HG03103 (cell line): ENCODE data around the gene YTHDF1.
"Not testable (repeated sequence)": the region's sequence is repeated elsewhere in the genome, so short reads cannot be mapped to it uniquely, and the experiment has no call there.

Source experiments
- ATAC-seq: cut with Tn5 transposase; IDR thresholded peaks from one replicate; pipeline ENCODE4 v1.9.1; 2021; ENCODE audit warnings: low read depth; ENCODE audit not compliant: unreplicated experiment

Gene YTHDF1

DNA sequence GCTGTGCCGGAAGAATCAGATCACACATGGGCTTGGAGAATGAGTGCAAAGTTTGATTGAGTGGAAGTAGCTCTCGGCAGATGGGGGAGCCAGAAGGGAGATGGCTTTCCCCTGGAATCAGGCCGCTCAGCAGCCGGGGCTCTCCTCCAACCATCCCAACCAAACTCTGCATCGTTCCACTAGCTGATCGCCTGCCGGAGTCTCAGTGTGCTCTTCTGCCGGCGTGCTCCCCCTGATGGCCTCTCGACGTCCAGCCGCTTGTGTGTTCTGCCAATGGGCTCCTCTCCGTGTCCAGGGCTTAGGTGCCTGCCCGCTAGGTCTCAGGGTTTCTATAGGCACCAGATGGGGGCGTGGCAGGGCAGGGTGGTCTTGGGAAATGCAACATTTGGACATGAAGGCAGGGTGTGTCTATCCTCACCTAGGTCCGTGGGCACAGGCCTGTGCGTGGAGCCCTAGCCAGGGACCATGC, 14.9 kb upstream of the YTHDF1 start:
- no peak for ATAC-seq

DNA sequence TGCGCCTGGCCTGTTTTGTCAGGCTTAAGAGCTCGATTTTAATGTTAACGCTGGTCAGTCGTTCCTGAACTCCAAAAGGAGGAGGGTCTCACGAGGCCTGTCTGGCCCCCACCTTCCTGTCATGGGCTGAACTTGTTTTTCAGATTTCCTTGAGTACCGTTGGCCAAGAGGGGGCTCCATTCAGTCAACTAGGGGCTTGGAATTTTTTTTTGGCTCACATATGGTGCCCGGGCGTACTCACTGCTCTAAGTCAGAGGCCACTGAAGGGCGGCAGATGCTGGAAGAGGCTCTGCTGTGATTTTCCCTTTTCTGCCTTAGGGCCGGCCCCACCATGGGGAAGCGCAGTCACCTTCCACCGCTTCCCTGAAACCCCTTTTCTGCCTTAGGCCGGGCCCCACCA, 12.9 kb upstream of the YTHDF1 start:
- ATAC-seq = no peak

GRCh38 chr20:63227260-63227659, 11.3 kb upstream of the YTHDF1 start:
- no peak for ATAC-seq

DNA sequence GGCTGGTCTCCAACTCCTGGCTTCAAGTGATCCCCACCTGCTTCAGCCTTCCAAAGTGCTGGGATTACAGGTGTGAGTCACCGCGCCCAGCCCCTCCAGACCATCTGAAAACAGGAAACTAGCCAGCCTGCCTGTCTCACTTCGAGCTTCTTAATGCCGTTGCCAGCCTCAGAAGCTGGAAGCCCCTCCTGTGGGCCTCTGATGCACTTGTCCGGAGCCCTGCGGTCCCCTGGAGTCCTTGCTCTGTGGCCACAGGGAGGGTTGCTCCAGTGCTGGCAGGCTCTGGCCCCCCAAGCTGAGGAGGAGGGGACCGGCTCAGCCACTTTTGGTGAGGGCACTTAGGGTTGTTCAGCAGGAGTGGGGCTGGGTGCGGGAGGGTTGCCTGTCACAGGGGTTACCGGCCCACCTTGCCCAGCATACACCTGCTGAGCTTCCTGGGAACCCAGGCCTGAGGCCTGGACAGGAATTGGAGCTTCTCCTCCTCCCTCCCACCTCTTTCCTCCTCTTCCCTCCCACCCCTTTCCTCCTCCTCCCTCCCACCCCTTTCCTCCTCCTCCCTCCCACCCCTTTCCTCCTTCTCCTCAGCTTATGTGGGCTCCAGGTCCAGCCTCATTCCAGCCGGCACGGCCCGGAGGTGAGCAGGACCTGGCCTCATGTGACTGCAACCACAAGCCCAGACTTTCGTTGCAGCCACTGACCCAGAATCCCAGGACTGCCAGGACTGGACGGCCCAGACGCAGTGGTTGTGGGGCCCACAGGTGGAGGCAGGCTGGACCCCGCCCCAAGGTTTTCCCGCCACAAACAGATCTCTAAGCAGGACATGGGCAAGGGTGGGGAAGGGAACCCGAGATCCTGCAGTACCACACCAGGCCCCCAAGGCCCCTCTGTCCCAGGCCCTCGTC, 10.4 kb upstream of the YTHDF1 start:
- ATAC-seq = no peak

GRCh38 chr20:63225082-63225454, 9.1 kb upstream of the YTHDF1 start:
- no peak for ATAC-seq

DNA sequence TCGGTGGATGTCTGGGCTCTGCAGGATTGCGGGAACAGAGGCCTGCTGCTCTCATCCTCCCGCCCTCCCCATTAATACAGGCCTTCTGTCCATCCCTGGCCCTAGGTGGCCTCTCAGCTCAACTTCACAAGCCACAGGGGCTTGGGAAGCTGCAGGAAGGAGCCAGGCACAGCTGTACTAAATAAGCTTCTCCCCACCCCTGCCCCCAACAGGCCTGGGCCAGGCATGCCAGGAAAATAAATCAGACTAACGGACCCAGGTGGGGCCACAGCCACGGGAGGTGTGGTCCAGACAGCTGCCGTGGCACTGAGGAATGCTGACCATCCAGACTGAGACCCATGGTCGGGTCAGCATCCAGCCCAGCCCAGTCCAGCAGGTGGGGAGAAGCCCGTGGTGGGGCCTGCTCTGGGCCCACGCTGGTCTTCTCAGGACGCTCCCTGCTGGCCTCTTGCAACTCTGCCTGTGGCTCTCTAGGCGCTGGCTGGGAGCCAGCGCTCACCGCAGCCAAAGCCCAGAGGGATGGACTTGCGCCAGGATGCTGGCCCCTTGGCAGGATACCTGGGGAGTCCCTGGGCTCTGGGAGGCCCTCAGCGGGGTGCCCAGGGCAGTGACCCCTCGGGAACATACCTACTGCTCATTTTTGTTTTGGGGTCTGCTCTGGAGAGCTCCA, 8.6 kb upstream of the YTHDF1 start:
- ATAC-seq = no peak

DNA sequence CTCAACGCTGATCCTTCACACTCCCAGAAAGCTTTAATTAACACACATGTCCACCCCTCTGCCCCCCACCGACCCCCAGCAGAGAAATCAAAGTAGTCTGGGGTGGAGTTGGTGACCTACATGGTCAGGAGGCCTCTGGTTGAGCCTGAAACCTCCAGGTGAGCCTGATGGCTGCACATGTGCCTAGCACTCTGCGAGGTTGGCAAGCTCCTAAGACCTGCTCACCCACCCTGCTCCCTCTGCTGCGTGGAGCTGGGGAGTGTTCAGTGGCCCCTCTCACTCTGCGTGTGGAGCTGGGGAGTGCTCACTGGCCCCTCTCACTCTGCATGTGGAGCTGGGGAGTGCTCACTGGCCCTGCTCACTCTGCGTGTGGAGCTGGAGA, 7.9 kb upstream of the YTHDF1 start:
- no peak for ATAC-seq

- no peak for ATAC-seq
These were observed 7.3 kb upstream of the YTHDF1 start for GRCh38 chr20:63223121-63223825.

- no peak for ATAC-seq
These were observed 6.6 kb upstream of the YTHDF1 start for GRCh38 chr20:63222541-63222940.

DNA sequence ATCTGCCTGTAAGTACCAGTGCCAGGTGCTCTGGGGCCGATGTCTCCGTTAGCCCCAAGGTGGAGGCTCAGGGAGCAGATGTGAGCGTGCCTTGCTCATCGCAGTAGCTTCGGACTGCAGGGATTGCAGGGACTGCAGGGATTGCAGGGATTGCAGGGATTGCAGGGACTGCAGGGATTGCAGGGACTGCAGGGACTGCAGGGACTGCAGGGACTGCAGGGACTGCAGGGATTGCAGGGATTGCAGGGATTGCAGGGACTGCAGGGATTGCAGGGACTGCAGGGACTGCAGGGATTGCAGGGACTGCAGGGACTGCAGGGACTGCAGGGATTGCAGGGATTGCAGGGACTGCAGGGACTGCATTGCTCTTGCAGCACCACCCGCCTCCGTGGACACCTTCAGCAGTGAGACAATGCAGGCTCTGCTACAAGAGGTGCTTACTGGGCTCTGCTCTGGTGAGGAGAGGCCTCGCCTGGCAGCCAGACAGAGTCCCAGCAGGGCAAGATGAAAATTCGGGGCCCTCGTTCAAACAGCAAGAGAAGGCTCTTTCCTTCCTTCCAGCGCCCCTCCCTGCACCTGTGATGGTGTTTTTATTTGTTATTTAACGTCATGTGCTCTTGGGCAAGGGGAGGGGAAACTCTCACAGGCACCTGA, 5.6 kb upstream of the YTHDF1 start:
- not testable (repeated sequence) for ATAC-seq

GRCh38 chr20:63220696-63221399, 4.9 kb upstream of the YTHDF1 start:
- no peak for ATAC-seq

DNA sequence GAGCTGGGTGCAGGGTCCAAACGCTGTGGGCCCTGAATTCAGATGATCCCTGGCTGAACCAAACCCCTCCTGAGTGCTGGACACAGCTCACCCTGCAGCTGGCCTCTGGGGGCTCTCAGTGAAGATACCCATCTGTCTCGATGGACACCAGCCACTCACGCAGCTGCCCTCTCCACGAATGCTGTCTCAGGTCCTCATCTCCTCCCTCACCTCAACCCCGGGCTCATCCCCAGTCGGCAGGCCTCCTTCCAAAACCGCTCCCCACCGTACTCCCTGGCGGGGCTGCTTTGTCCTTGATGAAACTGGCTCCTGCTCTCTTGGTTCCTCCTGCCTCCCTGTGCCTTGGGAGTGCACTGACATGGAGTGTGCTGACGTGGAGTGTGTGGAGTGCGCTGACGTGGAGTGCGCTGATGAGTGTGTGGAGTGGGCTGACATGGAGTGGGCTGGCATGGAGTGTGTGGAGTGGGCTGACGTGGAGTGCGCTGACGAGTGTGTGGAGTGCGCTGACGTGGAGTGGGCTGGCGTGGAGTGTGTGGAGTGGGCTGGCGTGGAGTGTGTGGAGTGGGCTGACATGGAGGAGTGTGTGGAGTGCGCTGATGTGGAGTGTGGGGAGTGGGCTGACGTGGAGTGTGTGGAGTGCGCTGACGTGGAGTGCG, 4.1 kb upstream of the YTHDF1 start:
- no peak for ATAC-seq

GRCh38 chr20:63219447-63219821, 3.5 kb upstream of the YTHDF1 start:
- no peak for ATAC-seq

- no peak for ATAC-seq
These were observed 2.9 kb upstream of the YTHDF1 start for GRCh38 chr20:63218701-63219446.

GRCh38 chr20:63217706-63218105, 1.8 kb upstream of the YTHDF1 start:
- no peak for ATAC-seq

DNA sequence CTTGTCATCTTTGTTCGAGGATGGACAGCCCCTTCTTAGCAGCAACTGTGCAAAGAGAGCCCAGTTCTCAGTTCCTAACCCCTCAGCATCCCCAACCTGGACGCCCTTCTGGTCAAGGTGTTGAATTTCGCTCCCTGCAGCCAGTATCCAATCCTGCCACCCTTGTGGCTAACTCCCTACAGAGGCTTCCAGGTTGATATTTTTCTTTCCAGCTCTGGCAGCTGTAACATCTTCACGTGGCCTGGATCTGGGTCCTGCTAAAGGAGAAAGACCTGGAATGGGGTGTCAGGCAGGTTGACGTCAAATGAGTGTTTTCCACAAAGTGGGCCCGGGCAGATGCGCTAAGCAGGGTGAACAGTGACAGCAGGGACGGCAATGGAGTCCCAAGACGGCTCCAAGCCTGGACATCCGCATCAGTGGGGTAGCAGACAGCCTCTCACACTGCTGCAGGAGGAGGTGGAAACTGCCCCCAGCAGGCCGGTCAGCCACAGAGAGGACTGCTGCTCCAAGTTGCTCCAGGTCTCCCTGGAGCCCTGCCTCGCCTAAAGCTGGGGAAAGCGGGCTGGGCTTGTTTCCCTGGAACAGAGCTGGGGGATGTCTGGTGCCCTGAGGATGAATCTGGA, 1.0 kb upstream of the YTHDF1 start:
- no peak for ATAC-seq

DNA sequence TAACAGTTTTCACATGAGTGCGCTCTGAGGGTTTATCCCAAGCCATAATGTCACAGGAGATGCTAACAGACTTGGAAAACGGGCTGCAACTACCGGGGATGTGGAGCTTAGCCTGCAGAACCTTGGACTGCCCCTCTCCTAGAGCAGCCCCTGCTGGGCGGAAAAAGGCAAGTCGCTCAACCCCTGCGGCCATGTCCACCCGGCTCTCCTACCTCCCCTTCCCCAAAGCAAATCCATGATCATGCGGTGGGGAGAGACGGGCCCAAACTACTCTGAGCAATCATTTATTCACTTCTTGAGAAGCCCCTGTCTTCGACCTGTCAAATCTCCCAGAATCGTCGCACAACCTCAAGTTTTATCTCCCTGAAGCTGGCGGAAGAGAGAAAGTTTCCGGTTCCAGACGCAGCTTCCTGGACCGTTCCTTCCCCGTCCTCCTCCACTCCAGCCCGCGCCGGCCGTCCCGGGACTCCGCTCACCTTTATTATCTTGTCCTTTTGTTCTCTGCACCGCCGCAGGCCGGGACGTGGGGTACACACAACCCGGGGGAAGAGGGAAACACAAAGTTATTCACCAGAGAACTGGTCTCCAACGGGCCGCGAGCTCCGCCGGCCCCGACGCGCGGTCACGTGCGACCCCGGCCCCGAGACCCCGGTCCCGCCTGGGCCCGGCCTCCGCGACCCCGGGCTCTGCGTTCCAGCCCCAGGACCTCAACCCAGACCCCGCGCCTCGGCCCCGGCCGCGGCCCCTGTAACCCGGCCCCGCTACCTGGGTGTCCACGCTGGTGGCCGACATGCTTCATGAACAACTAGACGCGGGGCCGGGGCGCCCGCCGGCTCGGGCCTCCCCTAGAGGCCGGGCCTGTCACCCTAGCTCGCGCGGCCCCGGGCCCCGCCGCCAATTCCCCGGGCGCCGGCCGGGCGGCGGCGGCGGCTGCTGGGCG, 560 bp downstream of the YTHDF1 start:
- peak; percentile 22 for ATAC-seq

- ATAC-seq = no peak
These were observed 1.4 kb downstream of the YTHDF1 start for GRCh38 chr20:63214514-63214913.
